Activated T-cell treated with anti-CD3 and anti-CD28 coated beads for 48 hours (primary cell): Measurements from ENCODE around the gene RING1.

Experiments
- DNase-seq: peaks from one replicate; pipeline ENCODE4 v3.0.0-alpha.2; 2020; ENCODE audit warnings: low read depth

Gene RING1

DNA sequence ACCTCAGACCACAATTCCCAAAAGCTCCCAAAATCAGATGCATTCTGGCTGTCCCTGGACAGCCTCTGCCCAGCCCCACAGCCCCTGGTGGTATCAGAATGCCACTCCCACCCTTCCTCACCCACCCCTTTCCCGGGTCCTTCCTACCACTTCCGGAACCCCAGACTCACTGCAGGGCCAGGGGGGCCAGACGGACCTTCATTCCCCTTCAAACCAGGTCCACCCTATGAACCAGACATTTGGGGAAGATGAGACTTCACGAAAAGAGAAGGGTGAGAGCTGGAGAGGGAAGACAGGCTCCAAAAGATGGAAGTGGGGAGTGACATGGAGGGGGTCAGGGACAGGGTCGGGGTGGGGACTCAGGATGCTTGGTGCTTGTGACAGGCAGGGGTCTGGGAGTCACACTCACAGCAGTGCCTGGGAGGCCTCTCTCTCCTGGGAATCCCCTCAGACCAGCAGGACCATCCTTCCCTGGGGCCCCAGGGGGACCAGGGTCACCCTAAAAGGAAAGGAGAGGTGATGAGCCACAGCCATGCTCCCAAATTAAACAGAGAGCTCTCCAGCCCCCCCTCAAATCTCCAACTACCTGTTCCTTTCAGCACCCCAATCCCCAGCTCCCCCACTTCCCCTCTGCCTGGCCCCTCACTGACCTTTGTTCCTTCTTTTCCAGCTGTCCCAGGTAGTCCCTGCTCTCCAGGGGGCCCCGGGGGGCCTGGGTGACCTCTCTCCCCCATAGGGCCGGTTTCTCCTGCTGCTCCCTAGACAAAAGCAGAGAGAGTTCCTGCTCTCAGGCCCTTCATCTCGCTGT is 36.2 kb upstream of the RING1 start:
- DNase-seq = no peak

DNA sequence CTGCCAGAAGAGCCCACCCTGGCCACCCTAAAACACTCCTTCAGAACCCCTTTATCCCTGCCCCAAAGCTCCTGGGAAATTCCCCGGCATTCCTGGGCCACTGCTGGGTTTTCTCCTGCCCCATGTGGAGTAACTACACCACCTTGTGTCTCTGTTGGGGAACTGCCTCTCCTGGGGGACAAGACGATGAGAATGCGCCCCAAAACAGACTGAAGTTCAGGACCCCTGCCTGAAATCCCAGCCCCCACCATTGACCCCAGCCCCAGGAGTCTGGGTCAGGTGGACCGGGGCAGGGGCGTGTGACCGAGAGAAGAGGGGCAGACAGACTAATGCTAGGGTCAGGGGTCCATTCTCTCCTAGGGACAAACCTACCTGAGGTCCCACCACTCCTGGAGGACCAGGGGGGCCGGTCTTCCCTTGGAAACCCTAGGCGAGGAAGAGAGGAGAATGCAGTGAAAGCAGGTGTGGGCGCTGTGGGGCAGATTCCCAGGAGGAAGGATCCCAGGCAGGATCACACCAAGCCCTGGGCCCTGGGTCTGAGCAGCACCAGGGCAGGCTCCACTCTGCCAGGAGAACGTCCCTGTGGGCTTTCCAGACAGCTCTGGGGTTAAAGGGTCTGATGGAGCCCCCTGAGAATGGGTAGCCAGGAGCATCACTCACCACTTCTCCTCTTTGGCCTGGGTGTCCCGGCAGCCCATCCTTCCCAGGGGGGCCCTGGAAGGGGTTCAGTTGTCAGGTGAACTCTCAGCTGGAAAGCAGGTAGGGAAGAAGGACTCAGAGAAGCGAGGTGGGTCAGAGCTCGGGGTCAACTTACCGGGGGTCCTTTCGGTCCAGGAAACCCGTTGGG is 35.4 kb upstream of the RING1 start:
- DNase-seq = no peak

GRCh38 chr6:33173535-33174180 is 34.6 kb upstream of the RING1 start:
- no peak for DNase-seq

DNA sequence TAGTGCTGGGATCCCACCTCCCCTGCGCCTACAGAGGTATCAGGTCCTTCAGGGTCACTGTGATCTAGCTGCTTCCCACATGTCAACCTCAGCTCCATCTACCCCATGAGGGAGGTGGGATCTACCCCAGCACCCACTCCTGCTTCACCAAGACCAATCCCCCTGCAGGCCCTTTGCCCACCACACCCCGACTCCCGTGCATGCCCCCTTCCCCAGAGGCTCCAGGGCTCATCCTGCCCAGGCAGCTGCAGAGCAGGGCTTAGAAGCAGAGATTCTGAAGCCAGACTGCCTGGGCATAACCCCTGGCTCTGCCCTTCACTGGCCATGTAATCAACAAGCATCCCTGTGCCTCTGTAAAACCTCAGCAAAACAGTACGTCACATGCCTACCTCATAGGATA is 33.5 kb upstream of the RING1 start:
- DNase-seq = no peak

- no peak for DNase-seq
These were observed 32.7 kb upstream of the RING1 start for GRCh38 chr6:33175436-33176069.

DNA sequence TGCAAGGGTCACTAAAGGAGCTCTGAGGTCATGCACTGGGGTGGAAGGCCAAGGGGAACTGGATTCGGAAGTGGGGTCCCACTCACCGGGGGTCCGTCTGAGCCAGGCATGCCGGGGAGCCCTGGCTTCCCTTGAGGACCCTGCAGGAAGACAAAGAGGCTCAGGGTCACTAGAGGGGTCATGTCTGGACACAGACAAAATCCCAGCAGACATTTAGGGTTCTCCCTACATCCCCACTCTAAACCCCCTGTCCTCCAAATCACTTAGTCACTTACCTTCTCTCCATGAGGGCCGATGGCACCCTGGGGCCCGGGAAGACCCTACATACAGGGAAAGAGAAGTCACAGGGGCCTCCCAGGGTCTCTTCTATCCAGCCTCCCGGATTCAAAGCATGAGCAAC is 31.4 kb upstream of the RING1 start:
- no peak for DNase-seq

GRCh38 chr6:33177552-33178446 is 30.5 kb upstream of the RING1 start:
- no peak for DNase-seq

- DNase-seq = no peak
These were observed 29.4 kb upstream of the RING1 start for GRCh38 chr6:33178755-33179475.

DNA sequence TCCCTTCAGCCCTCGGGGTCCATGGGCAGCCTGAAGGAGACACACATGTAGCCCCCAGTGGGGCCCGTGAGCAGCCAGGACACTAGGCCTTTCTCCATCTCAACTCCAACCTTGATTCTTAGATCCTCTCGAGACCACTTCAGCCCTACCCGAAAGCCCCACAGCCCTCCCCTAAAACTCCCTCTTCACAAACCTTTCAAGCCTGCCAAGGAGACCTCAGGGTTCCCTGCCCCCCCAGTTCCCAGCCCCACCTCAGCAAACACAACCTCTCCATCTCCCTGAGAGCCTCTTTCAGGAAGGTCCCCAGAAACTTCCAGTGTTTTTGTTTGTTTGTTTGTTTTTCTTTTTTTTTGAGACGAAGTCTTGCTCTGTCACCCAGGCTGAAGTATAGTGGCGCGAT is 27.2 kb upstream of the RING1 start:
- DNase-seq = no peak

GRCh38 chr6:33183071-33183683 is 25.1 kb upstream of the RING1 start:
- DNase-seq = no peak

DNA sequence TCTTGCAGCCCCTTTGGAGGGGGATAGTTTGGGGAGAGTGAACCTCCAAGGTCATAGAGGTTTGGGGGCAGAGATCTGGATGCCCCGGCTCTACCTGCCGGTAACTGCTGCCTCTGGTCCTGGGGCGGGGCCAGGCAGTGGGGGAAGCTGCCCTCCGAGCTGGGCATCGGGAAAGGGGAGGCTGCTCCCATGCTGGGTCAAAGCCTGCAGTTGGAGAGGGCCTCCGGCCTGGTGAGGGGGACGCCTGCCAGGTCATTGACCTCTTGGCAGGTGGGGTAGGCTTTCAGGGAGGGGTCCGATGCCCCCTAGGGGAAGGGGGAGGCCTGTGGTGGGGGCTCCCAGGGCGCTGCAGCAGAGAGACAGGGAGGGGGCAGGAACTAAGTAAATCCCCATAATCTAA is 23.1 kb upstream of the RING1 start:
- no peak for DNase-seq

- no peak for DNase-seq
These were observed 22.6 kb upstream of the RING1 start for GRCh38 chr6:33185654-33186187.

DNA sequence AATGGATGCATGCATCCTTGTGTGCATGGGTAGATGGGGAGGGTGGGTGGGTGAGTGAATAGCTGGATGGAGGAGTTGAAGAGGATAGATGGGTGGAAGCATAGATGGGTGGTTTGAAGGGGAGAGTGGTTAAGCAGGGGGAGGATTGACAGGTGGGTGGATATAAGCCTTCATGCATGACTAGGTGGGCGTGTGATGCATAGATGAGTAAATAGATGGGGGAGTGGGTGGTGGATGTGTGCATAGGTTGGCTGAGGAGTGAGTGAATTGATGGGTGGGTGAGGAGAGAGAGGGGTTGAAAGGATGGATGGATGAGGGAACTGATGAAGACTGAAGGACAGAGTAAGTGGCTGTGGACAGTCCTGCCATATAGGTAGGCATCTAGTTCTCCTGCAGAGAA is 20.5 kb upstream of the RING1 start:
- DNase-seq = no peak

GRCh38 chr6:33189164-33189563 is 19.1 kb upstream of the RING1 start:
- DNase-seq = no peak

- DNase-seq = no peak
These were observed 18.5 kb upstream of the RING1 start for GRCh38 chr6:33189625-33190448.

DNA sequence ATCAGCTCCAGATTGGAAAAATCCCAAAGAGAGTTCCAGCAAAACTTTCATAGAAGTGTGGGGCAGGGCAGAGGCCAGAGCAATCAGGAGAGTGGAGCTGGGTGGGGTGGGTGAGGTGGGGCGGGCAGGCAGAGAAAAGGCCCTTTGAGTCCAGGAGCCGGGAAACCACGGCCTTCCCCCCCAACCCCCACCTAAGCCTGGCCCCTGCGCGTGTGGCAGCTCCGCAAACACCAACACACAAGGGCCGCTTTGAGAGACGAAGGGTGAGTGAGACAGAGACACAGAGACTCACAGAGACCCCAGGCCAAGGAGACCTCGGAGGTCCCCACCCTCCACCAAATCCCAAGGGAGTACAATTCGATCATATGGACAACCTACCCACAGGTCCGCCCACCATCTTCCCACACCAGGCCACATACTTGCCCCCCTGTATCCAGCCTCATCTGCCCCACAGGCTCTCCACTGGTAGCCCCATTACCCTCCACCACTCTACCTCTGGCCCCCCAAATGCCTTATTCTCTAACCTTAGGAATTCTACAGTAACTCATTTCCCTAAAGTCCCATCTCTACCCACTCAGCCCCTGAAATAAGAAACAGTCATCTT is 17.7 kb upstream of the RING1 start:
- DNase-seq = no peak

- no peak for DNase-seq
These were observed 16.8 kb upstream of the RING1 start for GRCh38 chr6:33191383-33192104.

GRCh38 chr6:33192105-33192646 is 16.1 kb upstream of the RING1 start, which contains the start of gene COL11A2:
TSS of gene COL11A2 (minus strand) at chr6:33192467. CDS start at chr6:33192240, 227 bp downstream.
- DNase-seq = no peak
